Keratinocyte (primary cell): ENCODE measurements around the gene KIF13A. TPM values are rescaled to one million over a fixed set of nuclear protein-coding genes. Genes with fewer than 3 reads are reported as not detected.
"Not testable (repeated sequence)": the region's sequence is repeated elsewhere in the genome, so short reads cannot be mapped to it uniquely, and the experiment has no call there.

Experiments
- DNase-seq: peaks from one replicate; pipeline ENCODE4 v3.0.0-alpha.2; 2011; ENCODE audit warnings: low read depth, missing footprints, low spot score
- FAIRE-seq: peaks from 2 replicates; lab custom pipeline; 2011; peaks lifted over from hg19 to GRCh38; lab: Jason Lieb, UNC
- H2AFZ ChIP-seq: 2 replicates; pipeline ENCODE4 v1.6.0; 2012; ENCODE audit warnings: low read length, control low read depth, inconsistent platforms; ENCODE audit not compliant: control insufficient read depth
- H3K27ac ChIP-seq: 2 replicates; pipeline ENCODE4 v1.5.1; 2011; ENCODE audit warnings: low read length; ENCODE audit not compliant: control insufficient read depth, insufficient read depth
- H3K27me3 ChIP-seq: 3 replicates; pipeline ENCODE4 v1.6.0; 2011; ENCODE audit warnings: low read length; ENCODE audit not compliant: control insufficient read depth, insufficient read depth; ENCODE audit errors: extremely low read depth
- H3K36me3 ChIP-seq, 2 experiments: 2 replicates in 1 of 2; 3 replicates in 1 of 2; pipeline ENCODE4 v1.5.1; 2011; ENCODE audit warnings: low read length in 2 of 2, mild to moderate bottlenecking in 1 of 2; ENCODE audit not compliant: control insufficient read depth in 2 of 2, insufficient read depth in 2 of 2; ENCODE audit errors: extremely low read depth in 1 of 2
- H3K4me1 ChIP-seq: 3 replicates; pipeline ENCODE4 v1.5.1; 2011; ENCODE audit warnings: low read length; ENCODE audit not compliant: control insufficient read depth, insufficient read depth; ENCODE audit errors: extremely low read depth
- H3K4me2 ChIP-seq: 3 replicates; pipeline ENCODE4 v1.6.0; 2011; ENCODE audit warnings: low read depth, low read length; ENCODE audit not compliant: control insufficient read depth, insufficient read depth; ENCODE audit errors: extremely low read depth
- H3K4me3 ChIP-seq, 3 experiments: fragments of 200-600 bp in 1 of 3; sonication (generic) in 1 of 3; 2 replicates in 2 of 3; 3 replicates in 1 of 3; pipeline ENCODE4 v1.5.1; 2011 to 2016; ENCODE audit warnings: low read length in 3 of 3, mild to moderate bottlenecking in 3 of 3, control low read depth in 2 of 3, inconsistent platforms in 1 of 3, low read depth in 1 of 3, mixed read lengths in 1 of 3, mixed run types in 1 of 3, moderate library complexity in 1 of 3; ENCODE audit not compliant: control insufficient read depth in 2 of 3, insufficient read depth in 2 of 3; ENCODE audit errors: extremely low read depth in 1 of 3
- H3K79me2 ChIP-seq: 2 replicates; pipeline ENCODE4 v1.6.0; 2012; ENCODE audit warnings: low read length; ENCODE audit not compliant: control insufficient read depth, insufficient read depth
- H3K9ac ChIP-seq: 3 replicates; pipeline ENCODE4 v1.6.0; 2011; ENCODE audit warnings: low read length; ENCODE audit not compliant: control insufficient read depth, insufficient read depth; ENCODE audit errors: extremely low read depth
- H3K9me1 ChIP-seq: 3 replicates; pipeline ENCODE4 v1.6.0; 2011; ENCODE audit warnings: low read length; ENCODE audit not compliant: control insufficient read depth, insufficient read depth; ENCODE audit errors: extremely low read depth
- H3K9me3 ChIP-seq: 2 replicates; pipeline ENCODE4 v1.5.1; 2012; ENCODE audit warnings: low read depth, low read length; ENCODE audit not compliant: control insufficient read depth
- H4K20me1 ChIP-seq: 3 replicates; pipeline ENCODE4 v1.6.0; 2011; ENCODE audit warnings: low read length; ENCODE audit not compliant: control insufficient read depth, insufficient read depth; ENCODE audit errors: extremely low read depth
- EZH2 ChIP-seq: IDR thresholded peaks from one replicate; pipeline ENCODE4 v1.6.1; 2012; ENCODE audit warnings: inconsistent platforms, mild to moderate bottlenecking, low read length, moderate library complexity
- dilution Hi-C: fragments of 300-500 bp; cut with MboI; formaldehyde crosslinking; loops from one replicate; pipeline ENCODE4 v1.7.0; 2020; ENCODE audit warnings: low sequenced_read_pairs; ENCODE audit not compliant: extremely low pct_ligation_motif_present
- polyA plus RNA-seq, 5 experiments: library from polyadenylated mRNA; depleted of rRNA in 3 of 5; stranded (reverse) in 3 of 5; stranded (forward) in 1 of 5; unstranded in 1 of 5; fragments of >200 nt; gene quantifications; 1 replicate in 1 of 5; 2 replicates in 3 of 5; 3 replicates in 1 of 5; pipeline versions ENCODE4 v1.2.1 to v1.2.3, GENCODE V29; 2011 to 2012; ENCODE audit warnings: missing spikeins in 2 of 5, low read depth in 1 of 5, low replicate concordance in 1 of 5
- TF ChIP-seq, protein P1 (sequence below), 3 experiments: IDR thresholded peaks in 1 of 3; conservative IDR thresholded peaks in 1 of 3; optimal IDR thresholded peaks in 1 of 3; 2 replicates in 2 of 3; 3 replicates in 1 of 3; pipeline versions ENCODE3 to v1.5.1; 2011; ENCODE audit warnings: low read length in 3 of 3, mild to moderate bottlenecking in 3 of 3, moderate library complexity in 2 of 3, control low read depth in 1 of 3, inconsistent platforms in 1 of 3; ENCODE audit not compliant: insufficient read depth in 2 of 3; ENCODE audit errors: extremely low read depth in 1 of 3

KIF13A gene
- polyA plus RNA-seq, 1 donor (not counting 4 experiments of a cell fraction or from before 2014, with no cell fraction given), result 96.2 TPM

DNA sequence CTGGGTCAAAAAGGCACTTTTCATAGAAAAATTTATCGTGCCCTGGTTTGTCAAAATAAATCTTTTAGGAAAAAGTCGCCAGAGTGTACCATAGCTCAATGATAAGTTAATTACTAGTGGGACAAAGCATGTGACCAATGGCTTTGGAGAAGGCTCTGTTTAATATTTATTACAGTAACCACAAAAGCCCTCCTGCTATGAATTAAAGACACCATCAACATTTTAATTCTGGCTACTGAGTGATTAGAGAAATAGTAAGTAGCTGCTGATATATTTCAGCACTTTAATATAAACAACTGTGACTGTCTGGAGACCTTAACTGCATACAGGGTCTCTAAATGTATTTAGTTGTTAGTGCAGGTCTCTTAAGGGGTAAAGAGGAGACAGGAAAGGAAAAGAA is 38.3 kb downstream of the KIF13A start:
- Histone ChIP-seq H2AFZ (no peak overlapping the region), H4K20me1 (no peaks in the 10 kb centered on the region), H3K4me1 (peaks cover 12% of the 10 kb centered on the region), H3K79me2 (peaks cover 90% of the 10 kb centered on the region), H3K27ac (no peak overlapping the region), H3K9ac (no peak overlapping the region), H3K27me3 (no peaks in the 10 kb centered on the region), H3K36me3 (peaks cover 0 to 2% of the 10 kb centered on the region in 2 experiments), H3K9me1 (no peaks in the 10 kb centered on the region), H3K9me3 (no peaks in the 10 kb centered on the region), H3K4me3 (no peak overlapping the region), H3K4me2 (no peak overlapping the region)
- dilution Hi-C loops, result no loop called here
- FAIRE-seq (no peak), DNase-seq (no peak)
- TF ChIP-seq, protein P1, sequence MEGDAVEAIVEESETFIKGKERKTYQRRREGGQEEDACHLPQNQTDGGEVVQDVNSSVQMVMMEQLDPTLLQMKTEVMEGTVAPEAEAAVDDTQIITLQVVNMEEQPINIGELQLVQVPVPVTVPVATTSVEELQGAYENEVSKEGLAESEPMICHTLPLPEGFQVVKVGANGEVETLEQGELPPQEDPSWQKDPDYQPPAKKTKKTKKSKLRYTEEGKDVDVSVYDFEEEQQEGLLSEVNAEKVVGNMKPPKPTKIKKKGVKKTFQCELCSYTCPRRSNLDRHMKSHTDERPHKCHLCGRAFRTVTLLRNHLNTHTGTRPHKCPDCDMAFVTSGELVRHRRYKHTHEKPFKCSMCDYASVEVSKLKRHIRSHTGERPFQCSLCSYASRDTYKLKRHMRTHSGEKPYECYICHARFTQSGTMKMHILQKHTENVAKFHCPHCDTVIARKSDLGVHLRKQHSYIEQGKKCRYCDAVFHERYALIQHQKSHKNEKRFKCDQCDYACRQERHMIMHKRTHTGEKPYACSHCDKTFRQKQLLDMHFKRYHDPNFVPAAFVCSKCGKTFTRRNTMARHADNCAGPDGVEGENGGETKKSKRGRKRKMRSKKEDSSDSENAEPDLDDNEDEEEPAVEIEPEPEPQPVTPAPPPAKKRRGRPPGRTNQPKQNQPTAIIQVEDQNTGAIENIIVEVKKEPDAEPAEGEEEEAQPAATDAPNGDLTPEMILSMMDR (optimal IDR thresholded peaks at IDR 0.05 in 1 of 3, IDR thresholded peaks at IDR 0.05 in 1 of 3, conservative IDR thresholded peaks at IDR 0.05 in 1 of 3; ENCODE audit: extremely low read depth in 1 of 3, insufficient read depth in 2 of 3, low read length in 3 of 3), result no peak
- TF ChIP-seq EZH2, result no peak

DNA sequence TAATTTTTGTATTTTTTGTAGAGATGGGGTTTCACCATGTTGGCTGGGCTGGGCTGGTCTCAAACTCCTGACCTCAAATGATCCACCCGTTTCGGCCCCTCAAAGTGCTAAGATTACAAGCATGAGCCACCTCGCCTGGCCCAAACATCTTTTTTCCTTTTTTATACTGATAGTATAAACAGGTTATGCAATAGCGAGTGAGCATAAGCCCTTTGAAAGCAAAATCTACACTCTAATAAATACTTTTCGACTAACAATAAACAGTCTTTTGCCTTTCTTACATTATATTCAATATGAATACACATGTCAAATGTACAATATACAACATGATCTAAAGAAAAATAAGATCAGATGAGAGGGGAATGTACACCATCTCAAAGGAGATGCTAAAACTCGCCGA is 38.7 kb downstream of the KIF13A start:
- FAIRE-seq (no peak), DNase-seq (no peak)
- H3K4me3 ChIP-seq, result no peak overlapping the region
- H4K20me1 ChIP-seq, result no peaks in the 10 kb centered on the region
- peaks cover 90% of the 10 kb centered on the region for H3K79me2 ChIP-seq
- no peaks in the 10 kb centered on the region for H3K9me1 ChIP-seq
- H3K9ac ChIP-seq, result no peak overlapping the region
- no peak overlapping the region for H3K4me2 ChIP-seq
- no peaks in the 10 kb centered on the region for H3K9me3 ChIP-seq
- dilution Hi-C loops, result no loop called here
- no peaks in the 10 kb centered on the region for H3K27me3 ChIP-seq
- H3K36me3 ChIP-seq, result peaks cover 0 to 2% of the 10 kb centered on the region in 2 experiments
- no peak for TF ChIP-seq EZH2
- TF ChIP-seq, protein P1 (optimal IDR thresholded peaks at IDR 0.05 in 1 of 3, IDR thresholded peaks at IDR 0.05 in 1 of 3, conservative IDR thresholded peaks at IDR 0.05 in 1 of 3; ENCODE audit: extremely low read depth in 1 of 3, insufficient read depth in 2 of 3, low read length in 3 of 3), result no peak
- H3K27ac ChIP-seq, result no peak overlapping the region
- H2AFZ ChIP-seq, result no peak overlapping the region
- H3K4me1 ChIP-seq, result peaks cover 14% of the 10 kb centered on the region

DNA sequence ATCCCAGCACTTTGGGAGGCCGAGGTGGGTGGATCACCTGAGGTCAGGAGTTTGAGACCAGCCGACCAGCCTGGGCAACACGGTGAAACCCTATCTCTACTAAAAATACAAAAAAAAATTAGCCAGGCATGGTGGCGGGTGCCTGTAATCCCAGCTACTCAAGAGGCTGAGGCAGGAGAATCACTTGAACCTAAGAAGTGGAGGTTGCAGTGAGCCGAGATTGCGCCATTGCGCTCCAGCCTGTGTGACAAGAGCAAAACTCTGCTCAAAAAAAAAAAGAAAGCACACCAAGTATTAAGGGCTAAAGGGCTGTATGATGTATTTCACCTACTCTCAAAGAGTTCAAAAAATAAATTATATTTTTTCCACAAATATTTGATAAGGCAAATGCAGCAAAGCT is 39.9 kb downstream of the KIF13A start:
- FAIRE-seq, result not testable (repeated sequence)

More for the DNA sequence above, 39.9 kb downstream of the KIF13A start:
- H3K27ac ChIP-seq, H3K27me3 ChIP-seq, DNase-seq, H3K9ac ChIP-seq, H3K36me3 ChIP-seq, H3K4me3 ChIP-seq, H2AFZ ChIP-seq, H3K4me2 ChIP-seq, H4K20me1 ChIP-seq, H3K9me1 ChIP-seq, H3K9me3 ChIP-seq, dilution Hi-C loops: not testable (repeated sequence)
- Histone ChIP-seq H3K79me2 (peaks cover 89% of the 10 kb centered on the region), H3K4me1 (peaks cover 14% of the 10 kb centered on the region)
